Glutamatergic neuron (in vitro differentiated cells): ENCODE results near the gene FHIT. TPM values are rescaled to one million over a fixed set of nuclear protein-coding genes. Genes with fewer than 3 reads are reported as not detected.
"Not testable (repeated sequence)": the region's sequence is repeated elsewhere in the genome, so short reads cannot be mapped to it uniquely, and the experiment has no call there.

Source experiments
- DNase-seq: peaks from one replicate; pipeline ENCODE4 v3.0.0; 2022
- H3K27ac Mint-ChIP-seq: one replicate; pipeline ENCODE4 v1.8.0; 2020; ENCODE audit warnings: mild to moderate bottlenecking, mixed read lengths, inconsistent platforms; ENCODE audit not compliant: unreplicated experiment
- H3K27me3 Mint-ChIP-seq: one replicate; pipeline ENCODE4 v1.8.0; 2020; ENCODE audit warnings: mild to moderate bottlenecking, moderate library complexity, mixed read lengths, inconsistent platforms; ENCODE audit not compliant: unreplicated experiment
- H3K36me3 Mint-ChIP-seq: one replicate; pipeline ENCODE4 v1.8.0; 2020; ENCODE audit warnings: mild to moderate bottlenecking, mixed read lengths, inconsistent platforms; ENCODE audit not compliant: unreplicated experiment
- H3K4me1 Mint-ChIP-seq: one replicate; pipeline ENCODE4 v1.8.0; 2020; ENCODE audit warnings: mild to moderate bottlenecking, low read depth, mixed read lengths, inconsistent platforms; ENCODE audit not compliant: unreplicated experiment
- H3K4me3 Mint-ChIP-seq: one replicate; pipeline ENCODE4 v1.8.0; 2020; ENCODE audit warnings: mild to moderate bottlenecking, mixed read lengths, inconsistent platforms; ENCODE audit not compliant: unreplicated experiment
- H3K9me3 Mint-ChIP-seq: one replicate; pipeline ENCODE4 v1.8.0; 2020; ENCODE audit warnings: mild to moderate bottlenecking, moderate library complexity, mixed read lengths, inconsistent platforms; ENCODE audit not compliant: unreplicated experiment
- CTCF ChIP-seq: fragments of 200-600 bp; sonication (generic); IDR thresholded peaks from one replicate; pipeline ENCODE4 v1.5.0; 2021; ENCODE audit not compliant: partially characterized antibody, unreplicated experiment
- total RNA-seq: library from RNA; stranded (reverse); fragmentation: NEBNext Ultra II Directional; extraction: Animal tissue kit (Norgen Biotek cat#: 25700); gene quantifications from one replicate; pipeline ENCODE4 v1.2.1, GENCODE V29; 2021; ENCODE audit not compliant: unreplicated experiment

Gene FHIT
- total RNA-seq, 1 donor from 2014 or later, result 15.2 TPM

- H3K9me3 Mint-ChIP-seq, result peaks cover 2% of the 10 kb centered on the region
- H3K4me3 Mint-ChIP-seq, result no peak overlapping the region
- H3K4me1 Mint-ChIP-seq, result peaks cover 21% of the 10 kb centered on the region
- H3K27ac Mint-ChIP-seq, result peak overlapping the region; percentile 39
- no peaks in the 10 kb centered on the region for H3K27me3 Mint-ChIP-seq
- TF ChIP-seq CTCF, result no peak
- H3K36me3 Mint-ChIP-seq, result no peaks in the 10 kb centered on the region
- no peak for DNase-seq
These were observed 26.4 kb downstream of the FHIT start for GRCh38 chr3:61224823-61225222.

DNA sequence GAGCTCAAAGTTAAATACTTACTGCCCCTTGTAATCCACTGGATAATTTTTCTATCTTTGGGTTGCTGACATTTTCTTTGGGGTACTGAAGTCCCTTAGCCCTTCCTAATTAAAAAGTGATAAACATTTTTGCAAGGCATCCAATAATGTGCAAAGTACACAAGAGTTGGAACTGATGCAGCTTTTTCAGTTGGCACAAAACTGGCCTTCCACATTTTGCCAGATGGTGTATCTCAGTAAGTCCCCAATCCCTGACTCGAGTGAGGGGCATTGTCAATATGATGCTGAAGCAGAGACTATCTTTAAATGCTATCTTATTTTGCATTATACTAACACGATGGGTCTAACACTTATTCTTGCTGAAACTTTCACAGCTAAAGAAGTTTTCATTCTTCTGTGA, 27.8 kb downstream of the FHIT start:
- no peak for TF ChIP-seq CTCF
- Mint-ChIP-seq H3K9me3 (peaks cover 2% of the 10 kb centered on the region), H3K27me3 (no peaks in the 10 kb centered on the region), H3K36me3 (no peaks in the 10 kb centered on the region), H3K4me3 (no peak overlapping the region), H3K4me1 (peaks cover 21% of the 10 kb centered on the region), H3K27ac (no peak overlapping the region)
- no peak for DNase-seq

DNA sequence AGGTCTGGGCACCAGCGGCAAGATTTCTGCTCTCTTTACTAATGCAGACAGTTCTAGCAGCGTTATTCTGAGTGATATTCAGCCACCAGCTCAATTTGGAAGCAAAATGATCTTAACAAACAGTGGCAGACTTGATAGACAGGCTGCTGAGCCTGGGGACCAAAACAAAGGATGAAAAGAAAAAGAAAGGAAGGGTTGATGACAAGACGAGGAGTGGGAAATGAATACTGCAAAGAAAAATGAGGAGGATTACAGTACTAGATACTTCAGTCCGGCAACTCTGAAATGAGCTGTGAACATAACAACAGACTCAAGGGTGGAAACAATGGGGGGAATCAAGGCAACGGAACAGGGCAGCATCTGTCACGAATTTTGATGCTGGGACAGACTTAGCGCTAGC, 28.8 kb downstream of the FHIT start:
- TF ChIP-seq CTCF, result no peak
- H3K27ac Mint-ChIP-seq, result no peak overlapping the region
- H3K4me1 Mint-ChIP-seq, result peaks cover 21% of the 10 kb centered on the region
- peaks cover under 1% of the 10 kb centered on the region for H3K36me3 Mint-ChIP-seq
- no peak for DNase-seq
- peaks cover 2% of the 10 kb centered on the region for H3K9me3 Mint-ChIP-seq
- no peak overlapping the region for H3K4me3 Mint-ChIP-seq
- H3K27me3 Mint-ChIP-seq, result no peaks in the 10 kb centered on the region

- peaks cover 21% of the 10 kb centered on the region for H3K4me1 Mint-ChIP-seq
- H3K9me3 Mint-ChIP-seq, result peaks cover 2% of the 10 kb centered on the region
- no peak overlapping the region for H3K27ac Mint-ChIP-seq
- peaks cover 5% of the 10 kb centered on the region for H3K36me3 Mint-ChIP-seq
- H3K4me3 Mint-ChIP-seq, result no peak overlapping the region
- no peak for DNase-seq
- H3K27me3 Mint-ChIP-seq, result no peaks in the 10 kb centered on the region
- no peak for TF ChIP-seq CTCF
These were observed 29.4 kb downstream of the FHIT start for GRCh38 chr3:61221759-61222362.

- TF ChIP-seq CTCF, result no peak
- Mint-ChIP-seq H3K27me3 (no peaks in the 10 kb centered on the region), H3K4me1 (peaks cover 3% of the 10 kb centered on the region), H3K4me3 (no peak overlapping the region), H3K27ac (no peak overlapping the region), H3K9me3 (no peaks in the 10 kb centered on the region), H3K36me3 (peaks cover 5% of the 10 kb centered on the region)
- DNase-seq, result no peak
These were observed 32.7 kb downstream of the FHIT start for GRCh38 chr3:61218504-61218903.

DNA sequence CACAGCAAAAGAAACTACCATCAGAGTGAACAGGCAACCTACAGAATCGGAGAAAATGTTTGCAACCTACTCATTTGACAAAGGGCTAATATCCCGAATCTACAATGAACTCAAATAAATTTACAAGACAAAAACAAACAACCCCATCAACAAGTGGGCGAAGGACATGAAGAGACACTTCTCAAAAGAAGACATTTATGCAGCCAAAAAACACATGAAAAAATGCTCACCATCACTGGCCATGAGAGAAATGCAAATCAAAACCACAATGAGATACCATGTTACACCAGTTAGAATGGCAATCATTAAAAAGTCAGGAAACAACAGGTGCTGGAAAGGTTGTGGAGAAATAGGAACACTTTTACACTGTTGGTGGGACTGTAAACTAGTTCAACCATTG, 35.1 kb downstream of the FHIT start:
- not testable (repeated sequence) for H3K9me3 Mint-ChIP-seq, H3K4me3 Mint-ChIP-seq, H3K36me3 Mint-ChIP-seq, H3K4me1 Mint-ChIP-seq, H3K27me3 Mint-ChIP-seq, H3K27ac Mint-ChIP-seq, DNase-seq
